SH-SY5Y (cell line): ENCODE data around the gene CDC25B.

Experiments used
- GATA2 ChIP-seq: IDR thresholded peaks from 2 replicates; pipeline ENCODE4 v1.6.1; 2011; ENCODE audit warnings: mild to moderate bottlenecking, low read depth, low read length
- GATA3 ChIP-seq: IDR thresholded peaks from 2 replicates; pipeline ENCODE4 v1.6.1; 2011; ENCODE audit warnings: low read depth, mild to moderate bottlenecking, low read length, moderate library complexity

GRCh38 chr20:3760655-3761348, 35.3 kb upstream of the CDC25B start:
- no peak for TF ChIP-seq GATA2
- TF ChIP-seq GATA3 = no peak
